HEK293 (cell line): ENCODE results near the gene BATF3.

Experiments used
- CTCF ChIA-PET: fragments of 350-600 bp; formaldehyde crosslinking; extraction: SDS; loops from one replicate; lab custom pipeline; 2021; ENCODE audit warnings: antibody characterized with exemption; lab: Yijun Ruan, JAX
- POLR2A ChIA-PET: fragments of 300-600 bp; formaldehyde crosslinking; extraction: SDS; loops from one replicate; lab custom pipeline; 2020; ENCODE audit warnings: antibody characterized with exemption, inconsistent platforms; lab: Yijun Ruan, JAX
- H3K27ac ChIP-seq: fragments of 200-500 bp; sonication (Bioruptor generic); 2 replicates; pipeline ENCODE4 v1.5.1; 2014; ENCODE audit warnings: low read depth, low read length, control low read depth, inconsistent platforms; ENCODE audit errors: extremely low read depth
- H3K36me3 ChIP-seq, 2 experiments: fragments of 200-500 bp in 1 of 2; sonication (Bioruptor generic) in 1 of 2; 1 replicate in 1 of 2; 2 replicates in 1 of 2; pipeline ENCODE4 v1.5.1; 2014 to 2017; ENCODE audit warnings: inconsistent platforms in 2 of 2, low read length in 2 of 2; ENCODE audit not compliant: control insufficient read depth in 2 of 2, insufficient read depth in 1 of 2
- H3K4me1 ChIP-seq: fragments of 200-500 bp; sonication (Bioruptor generic); 2 replicates; pipeline ENCODE4 v1.5.1; 2014; ENCODE audit warnings: mild to moderate bottlenecking, low read length, inconsistent platforms; ENCODE audit not compliant: control insufficient read depth, insufficient read depth
- H3K4me3 ChIP-seq: 2 replicates; pipeline ENCODE4 v1.5.1; 2011; ENCODE audit warnings: low read depth, mild to moderate bottlenecking, control low read depth, low read length, moderate library complexity
- H3K9me3 ChIP-seq: fragments of 200-500 bp; sonication (Bioruptor generic); 2 replicates; pipeline ENCODE4 v1.5.1; 2014; ENCODE audit warnings: low read depth, low read length, inconsistent platforms; ENCODE audit not compliant: control insufficient read depth, insufficient read depth
- KLF8 ChIP-seq: fragments of 450-650 bp; formaldehyde crosslinking; IDR thresholded peaks from 2 replicates; pipeline ENCODE4 v1.5.1; 2016; ENCODE audit warnings: missing biosample characterization, missing genetic modification characterization
- RBAK ChIP-seq: fragments of 450-650 bp; formaldehyde crosslinking; IDR thresholded peaks from 2 replicates; pipeline ENCODE4 v1.5.1; 2016; ENCODE audit warnings: missing biosample characterization, missing genetic modification characterization
- ZEB2 ChIP-seq: fragments of 450-650 bp; formaldehyde crosslinking; IDR thresholded peaks from 2 replicates; pipeline ENCODE4 v1.5.1; 2016; ENCODE audit warnings: missing biosample characterization, missing genetic modification characterization
- ZNF140 ChIP-seq: fragments of 450-650 bp; formaldehyde crosslinking; IDR thresholded peaks from 2 replicates; pipeline ENCODE4 v1.5.1; 2016; ENCODE audit warnings: missing biosample characterization, missing genetic modification characterization
- ZNF155 ChIP-seq: fragments of 450-650 bp; formaldehyde crosslinking; IDR thresholded peaks from 2 replicates; pipeline ENCODE4 v1.5.1; 2016; ENCODE audit warnings: missing biosample characterization, missing genetic modification characterization
- ZNF324 ChIP-seq: fragments of 450-650 bp; formaldehyde crosslinking; IDR thresholded peaks from 2 replicates; pipeline ENCODE4 v1.5.1; 2016; ENCODE audit warnings: missing biosample characterization, missing genetic modification characterization
- ZNF354C ChIP-seq: fragments of 450-650 bp; formaldehyde crosslinking; IDR thresholded peaks from 2 replicates; pipeline ENCODE4 v1.5.1; 2016; ENCODE audit warnings: missing biosample characterization, missing genetic modification characterization, low read depth, borderline replicate concordance
- ZNF521 ChIP-seq: fragments of 450-650 bp; formaldehyde crosslinking; IDR thresholded peaks from 2 replicates; pipeline ENCODE4 v1.5.1; 2017; ENCODE audit warnings: missing biosample characterization, mild to moderate bottlenecking, missing genetic modification characterization
- ZNF660 ChIP-seq: fragments of 450-650 bp; IDR thresholded peaks from 2 replicates; pipeline ENCODE4 v1.5.1; 2018; ENCODE audit warnings: missing biosample characterization, mild to moderate bottlenecking, missing genetic modification characterization
- ZNF701 ChIP-seq: fragments of 450-650 bp; formaldehyde crosslinking; IDR thresholded peaks from 2 replicates; pipeline ENCODE4 v1.5.1; 2016; ENCODE audit warnings: missing biosample characterization, missing genetic modification characterization
- ZNF76 ChIP-seq: fragments of 450-650 bp; formaldehyde crosslinking; IDR thresholded peaks from 2 replicates; pipeline ENCODE4; 2016; ENCODE audit warnings: low read depth, missing biosample characterization, missing genetic modification characterization, borderline replicate concordance
- ZSCAN30 ChIP-seq: fragments of 450-650 bp; IDR thresholded peaks from 2 replicates; pipeline ENCODE4 v1.5.1; 2018; ENCODE audit warnings: missing biosample characterization, mild to moderate bottlenecking, missing genetic modification characterization, moderate library complexity
- TF ChIP-seq, protein P1 (sequence below): fragments of 450-650 bp; formaldehyde crosslinking; IDR thresholded peaks from 2 replicates; pipeline ENCODE4 v1.5.1; 2017; ENCODE audit warnings: missing biosample characterization, missing genetic modification characterization
- TF ChIP-seq, protein P2 (sequence below): fragments of 450-650 bp; formaldehyde crosslinking; IDR thresholded peaks from 2 replicates; pipeline ENCODE4 v1.5.1; 2016; ENCODE audit warnings: missing biosample characterization, missing genetic modification characterization
- TF ChIP-seq, protein P3 (sequence below): fragments of 450-650 bp; formaldehyde crosslinking; IDR thresholded peaks from 2 replicates; pipeline ENCODE4 v1.5.1; 2016; ENCODE audit warnings: missing biosample characterization, missing genetic modification characterization
- TF ChIP-seq, protein P4 (sequence below): fragments of 450-650 bp; formaldehyde crosslinking; IDR thresholded peaks from 2 replicates; pipeline ENCODE4 v1.5.1; 2017; ENCODE audit warnings: missing biosample characterization, missing genetic modification characterization
- TF ChIP-seq, protein P5 (sequence below): fragments of 450-650 bp; formaldehyde crosslinking; IDR thresholded peaks from 2 replicates; pipeline ENCODE4 v1.5.1; 2017; ENCODE audit warnings: missing biosample characterization, missing genetic modification characterization
- TF ChIP-seq, protein P6 (sequence below): sonication (generic); formaldehyde crosslinking; IDR thresholded peaks from 2 replicates; pipeline ENCODE4 v1.8.1; 2022; ENCODE audit warnings: mild to moderate bottlenecking, moderate library complexity, missing genetic modification reagents
- TF ChIP-seq, protein P7 (sequence below): fragments of 450-650 bp; formaldehyde crosslinking; IDR thresholded peaks from 2 replicates; pipeline ENCODE4 v1.5.1; 2017; ENCODE audit warnings: missing biosample characterization, missing genetic modification characterization

The BATF3 gene

DNA sequence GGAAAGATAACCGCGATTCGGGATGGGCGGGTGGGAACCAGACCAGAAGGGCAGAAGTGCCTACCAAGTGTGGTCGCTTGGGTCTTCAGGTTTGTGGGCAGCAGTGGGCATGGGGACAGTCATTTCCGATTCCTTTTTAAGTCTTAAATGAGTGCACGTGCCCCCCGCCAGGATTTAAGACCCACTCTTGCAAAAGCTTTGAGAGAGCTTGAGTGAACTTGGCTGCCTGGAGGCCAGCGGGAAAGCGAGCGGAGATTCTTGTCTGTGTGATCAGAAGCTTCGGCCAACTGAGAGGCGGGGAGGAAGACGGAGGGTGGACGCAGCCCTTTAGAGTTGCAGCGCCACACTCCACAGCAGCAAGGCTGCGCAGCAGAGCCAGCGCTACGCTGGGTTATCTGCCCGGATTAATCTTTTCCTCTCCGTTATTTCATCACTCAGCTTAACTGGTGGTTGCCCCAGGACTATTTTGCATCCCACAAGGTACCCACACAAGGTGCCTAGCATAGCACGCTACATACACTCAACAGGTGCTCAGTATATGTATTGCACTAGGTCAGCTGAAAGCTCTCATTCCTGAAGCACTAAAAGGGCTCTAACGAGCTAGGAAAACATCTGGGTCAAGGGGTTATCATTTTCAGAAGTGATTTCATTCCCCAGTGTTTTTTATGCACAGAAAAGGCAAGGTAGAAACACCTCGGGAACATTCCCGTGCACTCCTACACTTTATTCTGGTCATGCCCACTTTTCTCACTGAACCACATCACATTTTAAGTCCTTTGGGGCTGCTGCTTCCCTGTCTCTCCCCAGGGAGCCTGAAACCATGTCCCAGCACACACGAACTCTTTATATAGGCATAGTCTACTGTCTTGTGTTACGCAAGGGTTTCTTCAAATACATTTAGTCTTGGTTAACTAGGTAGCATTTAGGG is 1.5 kb upstream of the BATF3 start:
- POLR2A ChIA-PET = interaction anchor here (1.4 to 2.1 kb wide), 3 partner anchors 36 to 92 kb away, joined by 3 to 14 read pairs (median 7); partner anchors contain the start of genes ATF3, NSL1 and TATDN3
- Histone ChIP-seq H3K9me3 (no peaks in the 10 kb centered on the region), H3K4me1 (peaks cover 8% of the 10 kb centered on the region), H3K27ac (peak overlapping the region; percentile 63; the same call in 1 of the 2 replicates), H3K36me3 (no peaks in the 10 kb centered on the region), H3K4me3 (peak overlapping the region; percentile 47)
- CTCF ChIA-PET = interaction anchor here (0.6 to 2.1 kb wide), 12 partner anchors 17 to 1340 kb away, joined by 3 to 15 read pairs (median 3); no protein-coding TSS in a partner anchor
- TF ChIP-seq ZNF76 (no peak), ZNF660 (tag by site-specific recombination) (no peak), ZEB2 (no peak; the same call in 1 of the 2 replicates), ZNF155 (tag by site-specific recombination) (no peak), ZNF324 (tag by site-specific recombination) (no peak), RBAK (tag by site-specific recombination) (no peak), ZSCAN30 (0 out of 2 replicates have a peak, but pooled peaks have one; percentile 17), ZNF140 (tag by site-specific recombination) (no peak), ZNF521 (tag by site-specific recombination) (no peak), KLF8 (tag by site-specific recombination) (no peak), ZNF354C (tag by site-specific recombination) (no peak), ZNF701 (tag by site-specific recombination) (no peak)
- TF ChIP-seq, protein P1, sequence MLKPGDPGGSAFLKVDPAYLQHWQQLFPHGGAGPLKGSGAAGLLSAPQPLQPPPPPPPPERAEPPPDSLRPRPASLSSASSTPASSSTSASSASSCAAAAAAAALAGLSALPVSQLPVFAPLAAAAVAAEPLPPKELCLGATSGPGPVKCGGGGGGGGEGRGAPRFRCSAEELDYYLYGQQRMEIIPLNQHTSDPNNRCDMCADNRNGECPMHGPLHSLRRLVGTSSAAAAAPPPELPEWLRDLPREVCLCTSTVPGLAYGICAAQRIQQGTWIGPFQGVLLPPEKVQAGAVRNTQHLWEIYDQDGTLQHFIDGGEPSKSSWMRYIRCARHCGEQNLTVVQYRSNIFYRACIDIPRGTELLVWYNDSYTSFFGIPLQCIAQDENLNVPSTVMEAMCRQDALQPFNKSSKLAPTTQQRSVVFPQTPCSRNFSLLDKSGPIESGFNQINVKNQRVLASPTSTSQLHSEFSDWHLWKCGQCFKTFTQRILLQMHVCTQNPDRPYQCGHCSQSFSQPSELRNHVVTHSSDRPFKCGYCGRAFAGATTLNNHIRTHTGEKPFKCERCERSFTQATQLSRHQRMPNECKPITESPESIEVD = peak; percentile 33; the same call in 1 of the 2 replicates
- TF ChIP-seq, protein P2, sequence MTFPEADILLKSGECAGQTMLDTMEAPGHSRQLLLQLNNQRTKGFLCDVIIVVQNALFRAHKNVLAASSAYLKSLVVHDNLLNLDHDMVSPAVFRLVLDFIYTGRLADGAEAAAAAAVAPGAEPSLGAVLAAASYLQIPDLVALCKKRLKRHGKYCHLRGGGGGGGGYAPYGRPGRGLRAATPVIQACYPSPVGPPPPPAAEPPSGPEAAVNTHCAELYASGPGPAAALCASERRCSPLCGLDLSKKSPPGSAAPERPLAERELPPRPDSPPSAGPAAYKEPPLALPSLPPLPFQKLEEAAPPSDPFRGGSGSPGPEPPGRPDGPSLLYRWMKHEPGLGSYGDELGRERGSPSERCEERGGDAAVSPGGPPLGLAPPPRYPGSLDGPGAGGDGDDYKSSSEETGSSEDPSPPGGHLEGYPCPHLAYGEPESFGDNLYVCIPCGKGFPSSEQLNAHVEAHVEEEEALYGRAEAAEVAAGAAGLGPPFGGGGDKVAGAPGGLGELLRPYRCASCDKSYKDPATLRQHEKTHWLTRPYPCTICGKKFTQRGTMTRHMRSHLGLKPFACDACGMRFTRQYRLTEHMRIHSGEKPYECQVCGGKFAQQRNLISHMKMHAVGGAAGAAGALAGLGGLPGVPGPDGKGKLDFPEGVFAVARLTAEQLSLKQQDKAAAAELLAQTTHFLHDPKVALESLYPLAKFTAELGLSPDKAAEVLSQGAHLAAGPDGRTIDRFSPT (tag by site-specific recombination) = no peak
- TF ChIP-seq, protein P3, sequence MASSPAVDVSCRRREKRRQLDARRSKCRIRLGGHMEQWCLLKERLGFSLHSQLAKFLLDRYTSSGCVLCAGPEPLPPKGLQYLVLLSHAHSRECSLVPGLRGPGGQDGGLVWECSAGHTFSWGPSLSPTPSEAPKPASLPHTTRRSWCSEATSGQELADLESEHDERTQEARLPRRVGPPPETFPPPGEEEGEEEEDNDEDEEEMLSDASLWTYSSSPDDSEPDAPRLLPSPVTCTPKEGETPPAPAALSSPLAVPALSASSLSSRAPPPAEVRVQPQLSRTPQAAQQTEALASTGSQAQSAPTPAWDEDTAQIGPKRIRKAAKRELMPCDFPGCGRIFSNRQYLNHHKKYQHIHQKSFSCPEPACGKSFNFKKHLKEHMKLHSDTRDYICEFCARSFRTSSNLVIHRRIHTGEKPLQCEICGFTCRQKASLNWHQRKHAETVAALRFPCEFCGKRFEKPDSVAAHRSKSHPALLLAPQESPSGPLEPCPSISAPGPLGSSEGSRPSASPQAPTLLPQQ = no peak; the same call in 1 of the 2 replicates
- TF ChIP-seq, protein P4, sequence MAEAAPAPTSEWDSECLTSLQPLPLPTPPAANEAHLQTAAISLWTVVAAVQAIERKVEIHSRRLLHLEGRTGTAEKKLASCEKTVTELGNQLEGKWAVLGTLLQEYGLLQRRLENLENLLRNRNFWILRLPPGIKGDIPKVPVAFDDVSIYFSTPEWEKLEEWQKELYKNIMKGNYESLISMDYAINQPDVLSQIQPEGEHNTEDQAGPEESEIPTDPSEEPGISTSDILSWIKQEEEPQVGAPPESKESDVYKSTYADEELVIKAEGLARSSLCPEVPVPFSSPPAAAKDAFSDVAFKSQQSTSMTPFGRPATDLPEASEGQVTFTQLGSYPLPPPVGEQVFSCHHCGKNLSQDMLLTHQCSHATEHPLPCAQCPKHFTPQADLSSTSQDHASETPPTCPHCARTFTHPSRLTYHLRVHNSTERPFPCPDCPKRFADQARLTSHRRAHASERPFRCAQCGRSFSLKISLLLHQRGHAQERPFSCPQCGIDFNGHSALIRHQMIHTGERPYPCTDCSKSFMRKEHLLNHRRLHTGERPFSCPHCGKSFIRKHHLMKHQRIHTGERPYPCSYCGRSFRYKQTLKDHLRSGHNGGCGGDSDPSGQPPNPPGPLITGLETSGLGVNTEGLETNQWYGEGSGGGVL = no peak
- TF ChIP-seq, protein P5, sequence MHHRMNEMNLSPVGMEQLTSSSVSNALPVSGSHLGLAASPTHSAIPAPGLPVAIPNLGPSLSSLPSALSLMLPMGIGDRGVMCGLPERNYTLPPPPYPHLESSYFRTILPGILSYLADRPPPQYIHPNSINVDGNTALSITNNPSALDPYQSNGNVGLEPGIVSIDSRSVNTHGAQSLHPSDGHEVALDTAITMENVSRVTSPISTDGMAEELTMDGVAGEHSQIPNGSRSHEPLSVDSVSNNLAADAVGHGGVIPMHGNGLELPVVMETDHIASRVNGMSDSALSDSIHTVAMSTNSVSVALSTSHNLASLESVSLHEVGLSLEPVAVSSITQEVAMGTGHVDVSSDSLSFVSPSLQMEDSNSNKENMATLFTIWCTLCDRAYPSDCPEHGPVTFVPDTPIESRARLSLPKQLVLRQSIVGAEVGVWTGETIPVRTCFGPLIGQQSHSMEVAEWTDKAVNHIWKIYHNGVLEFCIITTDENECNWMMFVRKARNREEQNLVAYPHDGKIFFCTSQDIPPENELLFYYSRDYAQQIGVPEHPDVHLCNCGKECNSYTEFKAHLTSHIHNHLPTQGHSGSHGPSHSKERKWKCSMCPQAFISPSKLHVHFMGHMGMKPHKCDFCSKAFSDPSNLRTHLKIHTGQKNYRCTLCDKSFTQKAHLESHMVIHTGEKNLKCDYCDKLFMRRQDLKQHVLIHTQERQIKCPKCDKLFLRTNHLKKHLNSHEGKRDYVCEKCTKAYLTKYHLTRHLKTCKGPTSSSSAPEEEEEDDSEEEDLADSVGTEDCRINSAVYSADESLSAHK = no peak
- TF ChIP-seq, protein P6, sequence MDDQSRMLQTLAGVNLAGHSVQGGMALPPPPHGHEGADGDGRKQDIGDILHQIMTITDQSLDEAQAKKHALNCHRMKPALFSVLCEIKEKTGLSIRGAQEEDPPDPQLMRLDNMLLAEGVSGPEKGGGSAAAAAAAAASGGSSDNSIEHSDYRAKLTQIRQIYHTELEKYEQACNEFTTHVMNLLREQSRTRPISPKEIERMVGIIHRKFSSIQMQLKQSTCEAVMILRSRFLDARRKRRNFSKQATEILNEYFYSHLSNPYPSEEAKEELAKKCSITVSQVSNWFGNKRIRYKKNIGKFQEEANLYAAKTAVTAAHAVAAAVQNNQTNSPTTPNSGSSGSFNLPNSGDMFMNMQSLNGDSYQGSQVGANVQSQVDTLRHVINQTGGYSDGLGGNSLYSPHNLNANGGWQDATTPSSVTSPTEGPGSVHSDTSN (CRISPR knock-in tag) = no peak
- TF ChIP-seq, protein P7, sequence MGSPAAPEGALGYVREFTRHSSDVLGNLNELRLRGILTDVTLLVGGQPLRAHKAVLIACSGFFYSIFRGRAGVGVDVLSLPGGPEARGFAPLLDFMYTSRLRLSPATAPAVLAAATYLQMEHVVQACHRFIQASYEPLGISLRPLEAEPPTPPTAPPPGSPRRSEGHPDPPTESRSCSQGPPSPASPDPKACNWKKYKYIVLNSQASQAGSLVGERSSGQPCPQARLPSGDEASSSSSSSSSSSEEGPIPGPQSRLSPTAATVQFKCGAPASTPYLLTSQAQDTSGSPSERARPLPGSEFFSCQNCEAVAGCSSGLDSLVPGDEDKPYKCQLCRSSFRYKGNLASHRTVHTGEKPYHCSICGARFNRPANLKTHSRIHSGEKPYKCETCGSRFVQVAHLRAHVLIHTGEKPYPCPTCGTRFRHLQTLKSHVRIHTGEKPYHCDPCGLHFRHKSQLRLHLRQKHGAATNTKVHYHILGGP (tag by site-specific recombination) = no peak
